Retina (tissue), 1 donor: ENCODE measurements around the gene UBC.
A peak's percentile ranks its signal among the peaks of the same experiment; 100 is the strongest.
"Not testable (repeated sequence)": the region's sequence is repeated elsewhere in the genome, so short reads cannot be mapped to it uniquely, and the experiment has no call there.

Source experiments
- DNase-seq: peaks from one replicate; pipeline ENCODE4 v3.0.0-alpha.2; 2016

UBC gene

DNA sequence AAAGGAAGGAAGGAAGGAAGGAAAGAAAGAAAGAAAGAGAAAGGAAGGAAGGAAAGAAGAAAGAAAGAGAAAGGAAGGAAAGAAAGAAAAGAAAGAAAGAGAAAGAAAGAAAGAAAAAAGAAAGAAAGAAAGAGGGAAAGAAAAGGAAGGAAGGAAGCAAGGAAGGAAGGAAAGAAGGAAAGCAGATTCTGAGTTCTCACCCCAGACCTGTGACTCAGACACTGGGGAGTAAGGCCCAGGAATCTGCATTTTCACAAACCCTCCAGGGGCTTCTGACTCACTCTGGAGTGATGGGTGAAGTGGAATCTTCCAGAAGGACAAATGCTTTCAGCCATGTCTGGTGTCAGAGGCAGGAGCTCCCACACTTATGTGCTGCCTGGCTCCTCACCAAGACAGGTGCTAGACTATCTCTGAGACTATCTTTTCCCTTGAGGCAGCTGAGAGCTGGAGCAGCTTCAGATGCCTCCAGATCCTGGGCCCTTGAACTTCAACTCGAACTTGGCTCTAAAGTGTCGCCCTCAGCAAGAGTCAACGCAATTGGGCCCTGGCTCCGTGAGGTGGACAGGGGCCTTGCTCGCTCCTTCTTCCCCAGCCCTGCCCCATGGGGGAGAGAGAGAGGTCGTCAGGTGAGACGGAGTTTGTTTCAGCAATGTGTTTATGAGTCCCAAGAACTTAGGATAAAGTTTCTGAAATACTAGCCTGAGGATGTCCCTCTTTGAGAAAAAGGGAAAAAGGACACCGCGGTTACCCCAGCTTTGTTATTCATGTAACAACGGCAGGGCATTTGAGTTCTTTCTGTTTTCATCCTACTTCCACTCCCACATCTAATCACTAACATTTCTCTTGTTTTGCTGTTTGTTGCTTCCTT lies 31.0 kb downstream of the UBC start:
- no peak for DNase-seq

DNA sequence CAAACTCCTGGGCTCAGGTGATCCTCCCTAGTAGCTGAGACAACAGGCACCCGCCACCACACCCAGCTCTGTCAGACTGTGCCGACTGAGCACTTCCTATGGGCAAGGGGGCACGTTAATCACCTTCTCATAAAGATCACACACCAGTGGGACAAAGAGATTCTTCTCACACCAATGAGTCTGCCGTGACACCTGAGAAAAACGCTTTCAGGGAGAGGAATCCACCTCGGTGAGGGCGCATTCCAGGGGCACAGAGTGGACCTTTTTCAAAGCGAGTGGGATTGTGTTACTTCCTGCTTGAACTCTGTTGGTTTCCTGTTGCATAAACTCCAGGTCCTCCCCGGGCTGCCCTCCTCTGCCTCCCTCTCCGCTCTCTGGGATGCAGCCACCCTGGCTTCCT lies 33.3 kb downstream of the UBC start:
- no peak for DNase-seq

DNA sequence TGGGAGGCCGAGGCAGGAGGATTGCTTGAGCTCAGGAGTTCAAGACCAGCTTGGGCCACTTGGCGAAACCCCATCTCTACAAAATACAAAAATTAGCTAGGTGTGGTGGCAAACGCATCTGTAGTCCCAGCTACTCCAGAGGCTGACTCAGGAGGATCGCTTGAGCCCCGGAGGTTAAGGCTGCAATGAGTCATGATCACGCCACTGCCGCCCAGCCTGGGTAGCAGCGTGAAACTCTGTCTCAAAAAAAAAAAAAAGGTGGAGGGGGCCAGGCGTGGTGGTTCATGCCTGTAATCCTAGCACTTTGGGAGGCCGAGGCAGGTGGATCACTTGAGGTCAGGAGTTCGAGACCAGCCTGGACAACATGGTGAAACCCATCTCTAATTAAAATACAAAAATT lies 34.1 kb downstream of the UBC start:
- not testable (repeated sequence) for DNase-seq

DNA sequence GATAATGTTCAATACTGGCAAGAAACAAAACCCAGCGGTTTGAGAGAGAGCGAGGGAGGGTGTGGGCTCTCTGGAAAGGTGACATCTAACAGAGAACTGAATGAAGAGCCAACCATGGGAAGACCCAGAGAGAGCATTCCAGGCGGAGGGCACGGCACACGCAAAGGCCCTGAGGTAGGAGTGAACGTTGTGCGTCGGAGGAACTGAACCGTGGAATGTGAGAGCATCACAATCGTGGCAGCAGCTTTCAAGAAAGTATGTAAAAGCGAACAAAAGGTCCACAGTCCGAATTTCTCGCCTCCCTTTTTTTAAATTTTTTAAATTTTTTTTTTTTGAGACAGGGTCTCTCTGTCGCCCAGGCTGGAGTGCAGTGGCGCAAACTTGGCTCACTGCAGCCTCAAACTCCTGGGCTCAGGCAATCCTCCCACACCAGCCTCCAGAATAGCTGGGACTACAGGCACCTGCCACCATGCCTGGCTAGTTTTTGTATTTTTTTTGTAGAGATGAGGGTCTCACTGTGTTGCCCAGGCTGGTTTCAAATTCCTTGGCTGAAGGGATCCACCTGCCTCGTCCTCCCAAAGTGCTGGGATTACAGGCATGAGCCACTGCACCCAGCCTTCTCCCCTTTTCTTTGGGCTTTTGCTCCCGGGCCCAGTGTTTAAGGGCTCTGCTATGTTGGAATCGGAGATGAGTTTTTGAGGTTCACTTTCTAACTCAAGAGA lies 35.5 kb downstream of the UBC start:
- no peak for DNase-seq

DNA sequence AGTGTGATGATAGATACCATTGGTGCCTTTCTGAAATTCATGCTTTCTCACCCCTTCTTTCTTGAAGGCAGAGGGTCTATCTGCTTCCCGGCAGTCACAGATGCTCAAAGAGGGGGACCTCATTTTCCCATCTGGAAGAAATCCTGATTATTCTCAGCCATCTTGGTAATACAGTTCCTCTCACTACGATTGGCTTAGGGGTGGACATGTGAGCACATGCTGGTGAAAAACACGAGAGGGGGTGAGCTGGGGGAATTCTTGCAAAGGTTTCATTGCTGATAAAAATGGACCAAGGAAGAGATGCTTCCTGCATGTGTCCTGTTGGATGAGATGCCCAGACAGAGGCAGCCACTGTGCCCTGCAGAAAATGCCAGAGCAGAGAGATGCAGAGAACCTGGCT lies 37.0 kb downstream of the UBC start:
- no peak for DNase-seq

DNA sequence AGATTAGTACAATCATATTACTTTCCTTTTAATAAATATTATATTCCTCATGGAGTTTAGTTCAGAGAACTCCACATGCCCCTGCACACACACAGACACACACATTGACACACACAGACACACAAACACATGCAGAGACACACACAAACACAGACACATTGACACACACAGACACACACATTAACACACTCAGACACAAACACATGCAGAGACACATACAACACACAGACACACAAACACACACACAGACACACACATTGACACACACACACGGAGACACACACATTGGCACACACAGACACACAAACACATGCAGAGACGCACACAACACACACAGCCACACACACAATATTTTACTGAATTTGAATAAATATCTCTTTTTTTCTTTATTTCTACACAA lies 38.3 kb downstream of the UBC start:
- no peak for DNase-seq

DNA sequence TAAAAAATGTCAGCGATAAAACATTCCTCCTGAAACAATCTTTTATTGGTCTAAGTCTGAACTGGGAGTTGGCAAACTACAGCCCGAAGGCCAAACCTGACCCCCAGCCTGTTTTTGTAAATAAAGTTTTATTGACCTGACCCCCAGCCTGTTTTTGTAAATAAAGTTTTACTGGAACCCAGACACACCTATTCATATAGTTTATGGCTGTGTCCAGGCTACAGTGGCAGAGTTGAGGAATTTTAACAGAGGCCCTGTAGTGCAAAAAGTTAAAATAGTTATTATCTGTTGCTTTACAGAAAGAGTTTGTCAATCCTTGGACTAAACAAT lies 38.7 kb downstream of the UBC start:
- no peak for DNase-seq

DNA sequence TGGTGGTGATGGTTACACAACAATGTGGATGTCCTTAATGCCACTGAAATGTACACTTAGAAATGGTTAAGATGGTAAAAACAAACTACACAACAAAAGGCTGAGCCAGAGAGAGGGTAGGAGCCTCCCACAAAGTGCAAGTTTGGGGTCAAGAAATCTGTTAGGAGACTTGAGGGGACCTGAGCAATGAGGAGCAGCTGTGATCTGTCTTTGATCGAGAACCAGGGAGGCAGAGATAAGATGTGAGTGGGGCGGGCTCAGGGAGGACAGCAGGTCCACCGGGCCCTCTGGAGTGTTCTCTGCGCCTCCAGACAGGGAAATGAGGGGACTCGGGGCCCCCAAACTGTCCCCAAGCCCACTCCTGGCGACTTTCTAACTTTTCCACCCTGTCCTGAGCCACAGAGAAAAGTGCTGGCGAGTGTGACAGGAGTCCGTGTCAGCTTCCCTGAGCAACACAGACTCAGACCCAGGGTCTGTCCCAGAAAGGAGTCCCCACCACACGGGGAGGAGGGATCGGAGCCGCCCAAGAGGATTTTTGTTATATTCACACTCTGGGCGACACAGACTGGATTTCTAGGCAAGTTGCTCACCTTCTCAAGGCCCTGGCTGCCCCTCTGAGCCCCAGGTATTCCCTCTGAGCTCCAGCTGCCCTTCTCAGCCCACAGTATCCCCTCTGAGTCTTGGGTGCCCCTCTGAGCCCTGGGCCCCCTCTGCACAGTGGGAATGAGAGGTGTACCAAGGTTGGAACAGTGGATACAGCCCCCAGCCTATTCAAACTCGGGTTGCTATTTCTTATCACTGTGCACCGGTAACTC lies 39.3 kb downstream of the UBC start:
- DNase-seq: no peak

DNA sequence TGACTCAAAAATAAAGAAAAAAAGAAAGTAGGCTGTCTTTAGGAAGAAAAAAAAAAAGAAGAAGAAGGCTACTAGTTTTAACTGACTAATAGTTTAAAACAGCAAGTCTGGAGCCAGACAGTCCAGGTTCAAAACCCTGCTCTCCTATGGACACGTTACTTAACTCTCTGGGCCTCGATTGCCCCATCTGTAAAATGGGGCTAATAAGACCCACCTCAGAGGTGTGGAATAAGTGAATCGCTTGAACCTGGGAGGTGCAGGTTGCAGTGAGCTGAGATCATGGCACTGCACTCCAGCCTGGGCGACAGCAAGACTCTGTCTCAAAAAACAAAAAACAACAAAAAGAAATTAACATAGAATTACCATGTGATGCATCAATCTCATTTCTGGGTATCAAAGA lies 40.3 kb downstream of the UBC start:
- DNase-seq: no peak

DNA sequence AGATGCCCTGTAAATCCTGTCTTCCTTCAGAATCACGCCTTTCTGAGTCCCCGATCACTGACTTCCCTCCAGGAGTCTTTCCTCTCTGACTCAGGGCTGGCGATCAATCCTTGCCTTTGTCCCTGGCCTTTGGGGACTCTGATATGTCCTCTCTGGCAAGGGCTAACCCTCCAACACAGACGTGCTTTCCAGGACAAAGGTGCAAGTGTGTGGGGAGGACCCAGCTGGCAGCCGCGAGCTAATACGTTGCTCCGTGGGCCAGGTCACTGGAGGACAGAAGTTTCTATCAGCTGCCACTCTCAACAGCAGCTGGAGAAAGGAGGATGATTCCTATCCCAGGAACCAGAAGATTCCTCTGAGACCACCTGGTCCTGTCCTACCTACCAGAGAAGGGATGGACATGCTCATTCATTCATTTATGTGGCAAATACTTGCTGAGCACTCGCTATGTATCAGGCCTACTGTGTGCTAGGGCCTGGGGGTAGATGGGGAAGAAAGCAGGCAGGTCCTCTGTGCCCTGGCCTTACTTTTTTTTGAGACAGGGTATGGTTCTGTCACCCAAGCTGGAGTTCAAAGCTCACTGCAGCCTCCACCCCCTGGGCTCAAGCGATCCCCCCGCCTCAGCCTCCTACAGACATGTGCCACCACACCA lies 42.3 kb downstream of the UBC start:
- no peak for DNase-seq

DNA sequence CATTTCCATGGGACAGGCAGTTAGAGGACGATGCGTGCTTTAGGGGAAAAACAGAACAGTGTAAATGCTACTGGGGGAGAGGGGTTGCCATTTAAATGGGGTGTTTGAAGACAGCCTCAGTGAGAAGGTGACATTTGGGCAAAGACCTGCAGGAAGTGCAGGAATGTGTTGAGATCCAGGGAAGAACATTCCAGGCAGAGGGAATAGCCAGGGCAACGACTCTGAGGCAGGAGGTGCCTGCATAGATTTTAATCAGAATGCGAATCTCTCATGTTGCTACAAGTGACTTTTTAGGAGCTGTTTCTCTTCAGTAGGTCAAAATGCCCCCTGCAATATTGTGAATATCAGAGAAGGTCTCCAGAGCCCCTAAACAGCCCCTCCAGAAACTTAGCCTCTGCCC lies 43.2 kb downstream of the UBC start:
- no peak for DNase-seq

DNA sequence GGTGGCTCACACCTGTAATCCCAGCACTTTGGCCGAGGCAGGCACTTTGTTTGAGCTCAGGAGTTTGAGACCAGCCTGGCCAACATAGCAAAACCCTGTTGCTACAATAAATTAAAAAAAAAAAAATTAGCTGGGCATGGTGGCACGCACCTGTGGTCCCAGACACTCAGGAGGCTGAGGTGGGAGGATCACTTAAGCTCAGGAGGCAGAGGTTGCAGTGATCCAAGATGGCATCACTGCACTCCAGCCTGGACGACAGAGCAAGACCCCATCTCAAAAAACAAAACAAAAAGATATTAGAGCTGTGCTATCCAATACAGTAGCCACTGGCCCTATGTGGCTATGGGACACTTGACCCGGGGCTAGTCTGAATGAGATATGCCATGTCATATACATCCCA lies 43.9 kb downstream of the UBC start:
- no peak for DNase-seq

DNA sequence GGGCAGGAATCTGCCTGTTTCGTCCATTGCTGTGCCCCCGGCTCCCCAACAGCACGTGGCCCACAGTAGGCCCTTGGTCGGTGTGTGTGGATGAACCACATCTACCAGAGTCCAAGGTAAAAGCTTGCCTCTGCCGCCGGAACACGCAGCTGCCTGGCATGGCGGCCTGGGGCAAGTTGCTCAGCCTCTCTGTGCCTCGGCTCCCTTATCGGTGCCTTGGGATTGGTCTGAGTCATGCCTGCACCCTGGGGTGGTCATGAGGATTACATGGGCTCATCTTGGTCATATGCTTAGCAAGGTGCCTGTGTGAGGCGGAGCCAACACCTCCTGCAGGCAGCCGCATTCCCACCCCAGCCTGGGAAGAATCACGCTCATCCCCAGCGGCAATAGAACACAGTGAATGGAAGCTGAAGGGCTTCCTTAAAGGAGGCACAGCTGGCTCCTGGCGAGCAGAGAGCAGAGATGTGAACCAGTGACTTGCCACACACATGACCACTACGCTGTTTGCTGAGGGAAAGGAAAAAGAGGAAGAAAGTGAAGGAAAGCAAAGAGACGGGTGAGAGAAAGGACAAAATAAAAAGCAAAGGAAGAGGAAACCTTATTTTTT lies 45.3 kb downstream of the UBC start:
- no peak for DNase-seq

DNA sequence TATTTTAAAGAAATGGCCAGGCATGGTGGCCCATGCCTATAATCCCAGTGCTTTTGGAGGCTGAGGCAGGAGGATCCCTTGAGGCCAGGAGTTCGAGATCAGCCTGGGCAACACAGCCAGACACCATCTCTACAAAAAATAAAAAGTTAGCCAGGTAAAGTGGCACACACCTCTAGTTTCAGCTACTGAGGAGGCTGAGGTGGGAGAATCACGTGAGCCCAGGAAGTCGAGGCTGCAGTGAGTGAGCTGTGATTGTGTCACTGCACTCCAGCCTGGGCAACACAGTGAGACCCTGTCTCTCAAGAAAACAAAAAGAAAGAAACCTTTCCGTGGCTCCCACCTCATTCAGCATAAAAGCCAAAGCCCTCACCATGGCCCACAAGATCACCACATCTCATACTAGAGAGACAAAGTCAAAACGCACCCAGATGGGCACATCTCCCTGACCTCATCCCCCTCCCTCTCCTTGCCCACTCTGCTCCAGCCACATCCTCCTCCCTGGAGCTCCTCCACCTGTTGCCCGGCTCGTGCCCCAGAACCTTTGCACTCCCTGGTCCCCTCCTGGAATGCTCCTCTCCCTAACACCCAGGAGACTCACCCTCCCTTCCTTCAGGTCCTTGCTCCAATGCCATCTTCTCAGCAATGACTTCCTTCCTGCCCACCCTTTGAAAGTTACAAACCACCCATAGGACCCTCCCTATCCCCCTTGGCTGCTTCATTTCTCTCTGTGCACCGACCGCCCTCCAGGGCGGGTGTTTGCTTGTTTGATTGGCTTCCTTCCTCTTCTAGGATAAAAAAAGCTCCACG lies 46.0 kb downstream of the UBC start:
- no peak for DNase-seq

DNA sequence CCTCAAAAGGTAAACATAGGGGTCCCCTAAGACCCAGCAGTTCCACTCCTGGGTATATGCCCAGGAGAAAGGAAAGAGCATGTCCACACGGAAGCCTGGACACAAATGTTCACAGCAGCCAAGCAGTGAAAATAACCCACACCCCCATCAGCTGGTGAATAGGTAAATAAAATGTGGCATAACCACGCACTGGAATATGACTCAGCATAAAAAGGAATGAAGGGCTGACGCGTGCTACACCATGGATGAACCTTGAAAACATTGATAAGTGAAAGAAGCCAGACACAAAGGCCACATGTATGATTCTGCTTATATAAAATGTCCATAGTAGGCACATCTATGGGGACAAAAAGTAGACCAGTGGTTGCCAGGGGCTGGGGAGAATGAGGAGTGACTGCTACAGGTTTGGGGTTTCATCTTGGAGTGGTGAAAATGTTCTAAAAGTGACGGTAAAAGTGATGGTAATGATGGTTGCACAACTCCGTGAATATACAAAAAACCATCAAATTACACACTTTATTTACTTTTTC lies 47.0 kb downstream of the UBC start:
- DNase-seq: no peak

DNA sequence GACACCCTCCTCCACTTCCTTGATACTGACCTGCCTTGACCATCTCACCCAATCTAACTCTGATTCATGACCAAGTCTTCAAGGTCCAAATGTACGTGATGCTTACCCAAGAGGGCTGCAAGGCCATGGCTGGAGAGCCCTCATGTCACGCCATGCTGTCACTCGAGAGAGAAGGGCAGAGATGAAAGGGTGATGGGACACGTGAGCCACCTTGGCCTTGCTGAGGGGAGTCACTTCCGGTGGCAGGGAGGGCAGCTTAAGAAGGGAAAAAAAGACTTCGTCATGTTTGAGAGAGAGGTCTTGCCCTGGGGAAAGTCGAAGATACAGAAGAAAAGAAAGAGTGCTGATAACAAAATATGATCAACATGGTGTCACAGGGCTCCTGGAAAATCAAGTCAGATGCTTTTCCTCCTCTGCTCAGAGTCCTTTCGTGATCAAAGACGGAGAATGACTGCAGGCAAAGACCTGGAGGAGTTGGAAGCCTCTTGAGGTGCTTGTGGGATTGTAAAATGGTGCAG lies 47.5 kb downstream of the UBC start:
- DNase-seq: no peak

DNA sequence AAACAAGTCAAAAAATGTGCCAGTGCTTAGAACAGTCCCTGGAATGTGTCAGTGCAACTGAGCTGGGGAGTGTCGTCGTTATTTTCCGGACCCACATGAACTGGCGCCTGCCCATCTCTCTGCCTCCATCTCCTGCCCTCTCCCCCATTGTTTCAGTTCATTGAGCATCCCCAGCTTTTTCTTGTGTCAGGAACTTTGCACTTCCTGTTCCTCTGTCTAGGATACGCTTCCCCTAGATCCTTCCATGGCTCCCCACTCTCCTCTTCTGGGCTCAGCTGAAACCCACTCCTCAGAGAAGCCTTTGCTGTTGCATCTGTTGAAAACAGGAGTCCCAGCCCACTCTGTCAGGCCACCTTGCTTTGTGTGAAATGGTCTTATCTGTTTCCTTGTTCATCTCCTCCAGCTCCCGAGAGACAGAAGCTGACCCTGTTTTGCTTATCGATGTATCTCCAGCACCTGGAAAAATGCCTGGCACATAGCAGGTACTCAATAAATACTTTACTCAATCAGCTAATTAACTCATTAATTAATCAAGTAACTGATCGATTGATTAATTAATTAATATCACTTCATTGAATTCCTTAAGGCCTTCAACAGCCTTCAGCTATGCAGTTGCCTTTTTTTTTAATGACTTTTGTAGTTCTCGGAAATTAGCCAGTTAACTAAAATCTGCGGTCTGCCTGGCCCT lies 48.1 kb downstream of the UBC start:
- DNase-seq: no peak

DNA sequence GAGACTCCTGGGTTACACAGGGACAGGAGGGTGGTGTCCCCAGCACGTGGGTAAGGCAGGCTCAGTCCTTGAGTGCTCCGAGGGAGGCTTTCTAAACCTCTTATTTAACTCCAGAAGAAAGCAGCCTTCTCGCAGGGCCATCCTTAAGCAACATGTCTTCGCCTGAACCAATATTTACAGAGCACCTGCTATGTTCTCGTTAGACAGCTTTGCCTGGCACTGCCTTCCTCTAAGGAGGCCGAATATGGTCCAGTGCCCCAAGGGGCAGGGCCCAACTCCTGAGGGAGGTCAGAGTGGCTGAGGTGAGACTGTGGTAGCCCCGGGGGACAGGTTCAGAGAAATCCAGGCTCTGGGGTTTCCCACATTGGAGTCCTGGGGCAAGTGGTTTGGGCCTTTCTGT lies 48.7 kb downstream of the UBC start:
- DNase-seq: no peak

DNA sequence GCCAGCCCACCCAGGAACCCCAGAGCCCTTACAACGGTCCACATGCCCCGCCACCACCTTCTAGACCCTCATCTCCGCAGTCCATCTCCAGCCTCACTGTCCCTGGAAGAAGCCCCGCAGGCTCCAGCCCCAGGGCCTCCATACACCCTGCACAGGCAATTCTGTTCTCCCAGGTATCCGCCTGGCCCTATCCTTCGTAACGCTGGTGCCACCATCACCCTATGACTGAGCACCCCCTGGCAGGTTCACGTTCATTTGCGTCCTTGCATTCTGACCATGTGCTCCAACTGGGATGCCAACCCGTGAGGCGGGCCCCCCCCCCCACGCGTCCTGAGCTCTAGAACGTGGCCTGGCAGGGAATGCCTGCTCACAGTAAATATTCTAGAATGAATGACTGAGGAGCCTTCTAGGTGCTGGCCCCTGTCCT lies 50.1 kb downstream of the UBC start:
- no peak for DNase-seq

DNA sequence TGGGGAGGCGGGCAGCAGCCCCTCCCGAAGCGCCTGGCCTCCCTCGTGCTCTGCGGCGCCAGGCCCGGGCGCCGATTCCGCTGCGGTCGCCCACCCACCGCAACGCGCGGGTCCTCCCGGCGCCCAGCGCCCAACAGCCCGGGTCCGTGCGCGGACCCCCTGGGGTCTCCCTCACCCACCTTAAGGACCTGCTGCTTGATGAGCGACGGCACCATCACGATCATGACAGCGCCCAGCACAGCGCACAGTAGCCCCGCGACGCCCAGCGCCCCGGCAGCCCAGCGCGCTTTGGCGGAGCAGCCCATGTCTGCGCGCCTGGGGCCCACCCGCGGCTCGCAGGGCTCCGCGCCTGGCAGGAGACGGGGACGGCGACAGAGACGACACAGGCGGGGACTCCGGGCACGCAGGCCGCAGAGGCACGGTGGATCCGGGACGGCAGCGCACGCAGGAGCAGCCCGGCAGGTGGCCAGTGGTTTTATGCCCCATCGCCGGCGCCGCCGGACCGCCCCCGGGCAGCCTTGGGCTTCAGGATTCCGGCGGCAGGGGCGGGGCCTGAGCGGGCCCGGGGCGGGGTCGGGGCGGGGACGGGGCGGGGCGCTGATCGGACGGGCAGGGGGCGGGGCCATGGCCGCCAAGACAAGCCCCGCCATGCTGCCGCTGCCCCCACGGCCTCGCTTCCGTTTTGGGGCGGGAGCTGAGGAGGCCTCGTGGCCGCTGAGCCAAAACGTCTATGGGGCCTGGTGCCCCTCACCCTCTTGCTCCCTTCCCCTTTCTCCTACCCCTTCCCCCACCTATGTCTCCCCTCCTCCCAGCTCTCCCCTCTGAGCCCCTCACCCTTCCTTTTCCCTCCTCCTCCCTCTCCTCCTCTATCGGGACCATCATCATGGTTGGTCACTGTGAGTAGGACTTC lies 50.8 kb downstream of the UBC start, which contains the start of gene SCARB1:
Gene SCARB1, minus strand, starts transcription at position 449 of the 910 bp plus-strand sequence. Its CDS starts 144 bp downstream, at position 305.
- peak; percentile 91 for DNase-seq
